ENCODE measurements around the gene PRCC.

DNA sequence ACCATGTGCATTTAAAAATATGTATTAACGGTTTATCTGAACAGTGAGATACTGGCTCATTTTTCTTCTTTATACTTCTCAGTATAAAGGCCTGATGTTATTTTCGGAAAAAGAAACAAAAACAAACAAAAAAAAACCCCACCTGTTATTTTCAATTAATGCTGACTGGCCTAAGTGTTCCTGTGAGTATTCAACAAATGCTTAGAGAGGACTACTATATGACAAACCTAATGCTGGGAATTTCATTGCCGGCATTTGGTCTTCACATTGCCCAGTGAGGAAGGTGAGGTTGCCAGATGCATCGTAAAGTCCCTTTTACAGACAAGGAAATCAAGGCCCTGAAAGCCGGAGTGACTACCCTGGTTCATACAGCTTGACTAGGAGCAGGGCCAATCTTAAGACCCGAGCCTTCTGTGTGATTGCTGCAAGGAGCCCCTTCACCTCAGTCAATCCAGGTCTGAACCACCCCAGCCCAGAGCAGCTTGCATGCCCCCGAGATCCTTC, 27.0 kb upstream of the PRCC start:
- TF ChIP-seq, protein P1, sequence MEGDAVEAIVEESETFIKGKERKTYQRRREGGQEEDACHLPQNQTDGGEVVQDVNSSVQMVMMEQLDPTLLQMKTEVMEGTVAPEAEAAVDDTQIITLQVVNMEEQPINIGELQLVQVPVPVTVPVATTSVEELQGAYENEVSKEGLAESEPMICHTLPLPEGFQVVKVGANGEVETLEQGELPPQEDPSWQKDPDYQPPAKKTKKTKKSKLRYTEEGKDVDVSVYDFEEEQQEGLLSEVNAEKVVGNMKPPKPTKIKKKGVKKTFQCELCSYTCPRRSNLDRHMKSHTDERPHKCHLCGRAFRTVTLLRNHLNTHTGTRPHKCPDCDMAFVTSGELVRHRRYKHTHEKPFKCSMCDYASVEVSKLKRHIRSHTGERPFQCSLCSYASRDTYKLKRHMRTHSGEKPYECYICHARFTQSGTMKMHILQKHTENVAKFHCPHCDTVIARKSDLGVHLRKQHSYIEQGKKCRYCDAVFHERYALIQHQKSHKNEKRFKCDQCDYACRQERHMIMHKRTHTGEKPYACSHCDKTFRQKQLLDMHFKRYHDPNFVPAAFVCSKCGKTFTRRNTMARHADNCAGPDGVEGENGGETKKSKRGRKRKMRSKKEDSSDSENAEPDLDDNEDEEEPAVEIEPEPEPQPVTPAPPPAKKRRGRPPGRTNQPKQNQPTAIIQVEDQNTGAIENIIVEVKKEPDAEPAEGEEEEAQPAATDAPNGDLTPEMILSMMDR (IDR thresholded peaks at IDR 0.05) = no peak
- TF ChIP-seq EP300 (IDR thresholded peaks at IDR 0.05) (no peak), POLR2A (IDR thresholded peaks at IDR 0.05) (no peak)
